Inflammatory macrophage treated with lipopolysaccharide for 4 hours (primary cell): ENCODE results near the gene ST6GALNAC5.

Source experiments
- DNase-seq: peaks from one replicate; pipeline ENCODE4 v3.0.0-alpha.2; 2020

The ST6GALNAC5 gene

DNA sequence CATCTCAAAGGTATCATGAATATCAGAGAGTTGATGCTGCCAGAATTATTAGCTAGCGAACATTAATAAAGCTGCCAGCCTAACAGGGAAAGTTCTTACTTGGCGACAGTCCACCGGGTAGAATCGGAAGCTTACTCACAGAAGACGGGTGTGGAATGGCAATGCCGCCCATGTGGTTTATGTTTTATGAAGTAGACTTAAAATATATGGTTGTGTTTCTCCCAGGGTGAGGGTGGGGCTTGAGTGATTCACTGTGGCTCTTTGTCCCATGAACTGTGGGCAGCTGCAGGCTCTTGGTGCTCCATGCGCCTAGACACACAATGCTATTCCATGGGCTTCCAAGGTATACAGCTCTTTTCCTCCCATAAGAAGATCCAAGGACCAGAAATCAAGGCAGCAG lies 189.2 kb downstream of the ST6GALNAC5 start:
- no peak for DNase-seq

DNA sequence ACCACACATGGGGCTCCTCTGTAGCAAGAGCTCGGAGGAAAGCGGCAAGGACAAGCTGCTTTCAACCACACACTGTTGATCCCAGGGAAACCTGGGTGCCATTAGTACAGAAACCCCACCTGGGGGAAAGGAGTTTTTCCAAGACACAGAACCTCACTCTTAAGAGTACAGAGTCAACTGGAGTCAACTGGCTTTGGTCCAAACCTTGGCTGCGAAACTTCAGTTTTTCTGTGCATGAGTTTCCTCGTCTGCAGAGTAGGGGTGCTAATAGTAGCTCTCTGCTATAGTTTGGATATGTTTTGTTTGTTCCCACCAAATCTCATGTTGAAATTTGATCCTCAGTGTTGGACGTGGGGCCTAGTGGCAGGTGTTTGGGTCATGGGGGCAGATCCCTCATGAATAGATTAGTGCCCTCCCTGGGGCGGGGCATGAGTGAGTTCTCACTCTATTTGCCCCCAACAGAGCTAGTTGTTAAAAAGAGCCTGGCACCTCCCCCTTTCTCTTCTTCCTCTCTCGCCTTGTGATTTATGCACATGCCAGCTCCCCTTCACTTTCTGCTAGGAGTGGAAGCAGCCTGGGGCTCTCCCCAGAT lies 190.8 kb downstream of the ST6GALNAC5 start:
- DNase-seq, result no peak

DNA sequence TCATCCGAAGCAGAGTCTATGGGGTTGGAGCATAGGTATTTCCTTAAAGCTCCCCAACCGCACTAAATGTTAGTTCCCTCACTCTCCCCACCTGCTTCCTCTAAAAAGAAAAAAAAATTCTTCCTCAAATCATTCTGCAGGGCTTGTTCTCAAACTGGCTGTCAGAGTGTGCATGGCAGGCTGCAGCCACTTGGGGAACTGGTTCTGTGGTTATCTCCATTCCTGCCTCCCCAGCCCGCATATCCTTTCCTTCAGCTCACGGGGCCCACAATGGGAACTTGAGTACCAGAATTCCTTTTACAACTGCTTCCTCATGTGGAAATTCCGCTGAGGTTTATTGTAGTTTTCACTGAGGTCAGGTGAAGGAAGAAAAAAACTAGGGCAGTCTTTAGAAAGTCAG lies 192.7 kb downstream of the ST6GALNAC5 start:
- DNase-seq, result no peak

DNA sequence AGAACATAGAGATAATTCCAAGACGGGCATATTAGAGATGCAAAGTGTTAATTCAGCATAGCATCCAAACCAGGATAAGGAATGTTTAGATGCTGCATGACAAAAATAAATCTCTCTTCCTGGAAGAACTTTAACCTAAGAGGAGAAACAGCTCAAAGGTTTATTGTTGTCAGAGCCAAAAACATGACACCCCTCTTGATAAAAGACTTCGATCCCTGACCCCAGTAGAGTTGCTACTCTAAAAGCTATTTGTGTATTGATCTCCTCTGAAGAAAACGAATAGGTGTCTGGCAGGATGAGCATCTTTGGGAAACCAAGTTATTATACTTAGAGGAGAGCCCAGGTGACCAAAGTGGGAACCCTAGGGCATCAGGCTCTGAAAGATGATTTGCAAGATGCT lies 193.9 kb downstream of the ST6GALNAC5 start:
- DNase-seq, result no peak

DNA sequence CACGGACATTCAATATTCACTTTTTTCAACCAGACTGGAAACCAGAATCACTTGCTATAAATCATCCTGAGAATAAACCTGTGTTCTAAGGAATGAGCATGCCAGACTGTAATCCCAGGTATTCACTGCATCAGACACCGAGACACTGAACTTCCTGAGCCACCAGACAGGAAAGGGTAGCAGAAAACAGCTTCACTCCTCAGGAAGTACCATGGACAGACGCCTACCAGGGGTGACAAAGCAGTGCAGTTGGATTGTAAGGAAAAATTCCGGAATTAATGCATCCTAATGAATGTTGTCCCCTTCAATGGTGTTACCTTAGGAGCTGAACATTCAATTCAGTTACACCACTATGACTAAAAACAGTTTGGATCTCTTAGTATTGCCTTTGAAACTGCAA lies 195.8 kb downstream of the ST6GALNAC5 start:
- no peak for DNase-seq

DNA sequence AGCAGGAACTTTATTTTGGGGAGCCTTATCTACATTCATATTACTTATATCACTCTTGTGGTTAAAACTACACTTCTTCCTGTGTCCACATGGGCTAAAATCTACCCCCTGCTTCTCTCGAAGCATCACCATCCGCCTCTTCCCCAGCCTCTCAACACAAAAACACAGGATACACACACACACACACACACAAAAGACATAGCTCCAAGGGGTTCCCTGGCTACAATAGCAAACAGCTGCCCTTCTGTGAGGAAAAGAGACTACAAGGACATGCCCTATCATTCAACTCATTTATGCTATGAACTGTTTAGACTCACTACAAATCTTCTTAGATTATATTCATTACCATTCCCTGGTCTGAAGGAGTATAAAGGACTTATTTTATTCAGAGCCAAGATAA lies 197.0 kb downstream of the ST6GALNAC5 start:
- no peak for DNase-seq

DNA sequence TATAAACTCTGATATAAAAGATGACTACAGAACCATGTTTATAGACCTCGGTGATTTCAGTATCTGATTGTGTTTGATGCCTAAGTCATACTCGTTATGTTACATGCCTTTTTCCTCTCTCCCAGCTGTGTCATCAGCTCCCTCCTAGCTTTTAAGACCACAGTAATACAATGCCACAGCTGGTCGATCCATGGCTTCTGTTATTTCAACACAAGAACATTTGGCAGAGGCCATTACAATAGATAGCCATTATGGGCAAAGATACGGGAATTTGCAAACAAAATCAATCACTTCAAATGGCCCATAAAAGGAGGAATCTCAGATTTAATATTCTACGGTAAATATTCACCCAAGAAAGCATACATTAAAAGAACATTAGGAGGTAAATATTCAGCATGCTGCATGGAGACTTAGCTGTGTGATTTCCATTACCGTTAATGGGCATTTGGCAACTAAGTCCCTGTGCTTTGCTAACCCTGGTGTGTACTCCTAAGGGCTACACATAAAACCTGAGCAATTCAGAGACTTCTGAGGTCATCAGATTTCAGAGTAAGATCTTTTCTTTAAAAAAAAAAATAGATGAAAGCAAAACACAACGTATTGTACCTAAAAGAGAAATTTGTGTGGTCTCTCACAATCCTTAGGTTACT lies 198.5 kb downstream of the ST6GALNAC5 start:
- no peak for DNase-seq

DNA sequence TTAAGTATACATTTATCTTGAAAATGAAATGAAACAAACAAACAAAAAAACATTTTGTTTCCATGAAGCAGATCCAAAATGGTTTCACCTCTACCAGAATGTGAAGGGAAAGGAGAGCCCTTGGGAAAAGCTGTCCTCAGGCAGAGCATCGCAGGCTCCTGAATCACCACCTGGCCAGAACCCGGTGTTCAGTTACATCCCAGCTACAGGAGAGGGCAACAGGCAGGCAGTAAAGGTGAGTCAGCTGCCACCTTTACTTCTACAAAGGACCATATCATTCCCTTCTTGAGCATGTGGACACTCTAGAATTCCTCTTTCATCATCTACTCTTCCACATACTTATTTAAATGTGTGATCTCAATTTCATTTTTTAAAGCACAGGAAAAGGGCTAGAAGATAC lies 200.7 kb downstream of the ST6GALNAC5 start:
- no peak for DNase-seq

DNA sequence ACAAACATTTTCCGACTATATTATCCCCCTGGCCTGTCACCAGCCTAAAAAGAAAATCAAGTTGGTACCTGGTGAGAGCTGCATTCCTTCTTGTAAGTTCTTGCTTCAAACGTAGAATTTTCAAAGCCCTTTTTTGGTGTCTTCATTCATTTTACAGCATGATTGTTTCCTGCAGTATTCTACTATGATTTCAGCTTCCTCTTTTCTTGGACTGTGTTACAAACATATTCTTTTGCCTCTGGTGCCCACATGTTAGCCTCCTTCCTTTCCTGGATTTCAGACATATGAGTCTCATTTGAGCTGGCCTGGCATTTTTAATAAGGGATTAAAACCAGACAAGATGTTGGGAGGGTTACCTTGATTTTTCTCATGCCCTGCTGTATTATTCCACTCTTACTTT lies 209.5 kb downstream of the ST6GALNAC5 start:
- DNase-seq, result no peak

DNA sequence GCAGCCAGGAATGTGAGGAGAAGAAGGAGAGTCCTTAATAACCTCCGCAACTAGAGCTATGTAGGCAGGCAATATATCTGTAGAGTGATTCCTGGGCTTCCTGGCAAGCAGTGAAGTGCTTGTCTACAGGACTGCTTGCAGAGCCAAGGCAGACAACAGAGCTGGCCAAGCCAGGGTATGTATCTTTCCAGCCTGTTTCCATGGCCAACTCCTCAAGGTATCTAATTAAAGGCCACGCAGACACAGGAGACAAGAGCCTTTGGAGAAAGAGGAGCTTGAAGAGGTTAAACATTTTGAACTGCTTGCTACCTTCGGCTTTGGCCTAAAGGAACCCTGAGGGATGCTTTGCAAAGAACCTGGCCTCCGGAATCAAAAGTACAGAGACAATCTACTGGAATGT lies 214.6 kb downstream of the ST6GALNAC5 start:
- no peak for DNase-seq

DNA sequence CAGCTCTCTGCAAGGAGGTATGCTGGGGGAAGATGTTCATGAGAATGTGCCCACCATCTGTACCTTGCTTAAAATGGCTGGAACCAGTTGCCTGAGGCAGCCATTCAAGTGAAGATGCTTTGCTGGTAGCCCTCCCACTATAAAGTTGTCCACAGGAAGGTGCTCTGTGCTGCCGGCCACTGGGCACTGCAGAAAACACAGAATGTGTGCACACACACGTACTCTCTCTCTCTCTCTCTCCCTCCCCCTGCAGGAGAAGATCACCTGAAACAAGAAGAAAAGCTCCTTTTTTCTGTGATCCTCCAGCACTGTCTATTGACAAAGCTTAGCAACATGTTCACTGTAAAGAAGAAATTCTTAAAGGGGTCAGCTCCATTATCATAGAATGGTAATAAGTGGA lies 217.2 kb downstream of the ST6GALNAC5 start:
- DNase-seq, result no peak

DNA sequence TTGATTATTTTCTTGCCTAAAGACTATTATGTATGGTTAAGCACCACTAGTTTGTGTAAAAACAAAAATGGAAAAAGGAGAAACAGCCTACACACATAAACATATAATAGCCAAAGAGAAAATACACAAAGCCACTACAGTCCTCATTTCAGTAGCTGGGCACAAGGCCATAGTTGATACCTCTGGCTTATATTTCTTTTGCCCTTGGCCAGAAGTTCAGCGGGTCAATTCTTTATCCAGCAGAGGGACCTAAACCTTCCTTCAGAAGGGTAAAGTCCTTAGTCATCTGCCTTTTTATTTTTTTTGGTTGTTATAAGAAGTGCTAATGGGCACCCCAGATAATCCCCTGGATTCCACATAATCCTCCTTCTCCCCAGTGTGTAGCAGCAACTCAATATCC lies 217.8 kb downstream of the ST6GALNAC5 start:
- no peak for DNase-seq

DNA sequence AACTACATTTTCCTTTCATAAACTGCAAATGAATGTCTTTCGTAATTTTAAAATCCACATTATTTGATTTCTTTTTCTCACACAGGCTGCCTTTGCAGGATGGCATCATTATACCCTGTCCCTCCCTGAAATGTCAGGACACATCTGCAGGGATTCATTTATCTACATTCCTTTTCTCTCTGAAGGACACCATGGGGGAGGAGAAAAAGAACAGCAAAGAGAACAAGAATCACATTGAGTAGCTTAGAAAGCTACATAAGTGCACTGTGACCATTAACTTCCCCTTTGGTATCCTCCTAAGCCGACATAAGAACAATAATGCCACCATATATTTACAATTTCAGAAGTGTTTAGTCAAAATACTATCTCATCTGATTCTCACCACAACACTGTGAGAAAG lies 222.5 kb downstream of the ST6GALNAC5 start:
- no peak for DNase-seq

DNA sequence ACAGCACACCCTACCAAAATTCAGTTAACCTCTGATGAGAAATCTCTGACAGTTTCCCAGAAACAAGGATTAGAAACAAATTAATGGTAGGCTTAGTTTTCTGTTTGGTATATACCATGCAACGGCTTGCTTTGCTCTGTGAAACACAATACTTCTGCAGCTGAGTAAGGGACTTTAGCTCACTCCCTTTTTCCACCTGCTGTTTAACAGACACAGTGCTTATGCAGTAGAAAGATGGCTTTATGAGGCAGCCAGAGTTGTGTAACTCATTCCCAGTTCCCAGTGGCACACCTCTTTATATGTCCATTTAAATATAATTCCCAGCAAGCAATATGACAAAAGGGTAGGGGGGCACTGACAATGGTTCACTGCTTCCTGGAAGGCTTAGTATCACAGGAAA lies 228.0 kb downstream of the ST6GALNAC5 start:
- DNase-seq, result no peak

DNA sequence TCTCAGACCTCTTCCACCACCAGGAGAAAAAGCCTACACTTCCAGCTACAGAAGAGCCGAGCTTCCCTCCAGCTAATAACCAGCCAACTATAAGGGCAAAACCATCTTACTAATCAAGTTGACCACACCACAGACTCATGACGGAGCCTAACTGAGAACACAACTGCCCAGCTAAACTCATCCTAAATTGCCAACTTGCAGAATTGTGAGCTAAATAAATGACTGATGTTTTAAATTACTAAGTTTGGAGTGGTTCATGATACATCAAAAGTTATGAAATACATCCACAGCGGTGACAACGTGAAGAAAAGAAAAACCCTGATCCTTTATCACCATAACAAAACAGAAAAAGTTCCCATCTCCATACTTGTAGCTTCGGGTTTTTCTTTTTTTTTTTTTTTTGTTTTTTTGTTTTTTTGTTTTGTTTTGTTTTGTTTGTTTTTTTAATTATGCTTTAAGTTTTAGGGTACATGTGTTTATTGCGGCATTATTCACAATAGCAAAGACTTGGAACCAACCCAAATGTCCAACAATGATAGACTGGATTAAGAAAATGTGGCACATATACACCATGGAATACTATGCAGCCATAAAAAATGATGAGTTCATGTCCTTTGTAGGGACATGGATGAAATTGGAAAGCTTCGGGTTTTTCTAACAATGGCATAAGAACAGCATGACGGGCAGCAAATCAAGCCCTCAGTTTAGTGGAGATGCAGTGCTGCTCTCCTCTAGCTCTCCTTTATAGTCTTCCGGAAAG lies 229.4 kb downstream of the ST6GALNAC5 start:
- DNase-seq, result no peak

DNA sequence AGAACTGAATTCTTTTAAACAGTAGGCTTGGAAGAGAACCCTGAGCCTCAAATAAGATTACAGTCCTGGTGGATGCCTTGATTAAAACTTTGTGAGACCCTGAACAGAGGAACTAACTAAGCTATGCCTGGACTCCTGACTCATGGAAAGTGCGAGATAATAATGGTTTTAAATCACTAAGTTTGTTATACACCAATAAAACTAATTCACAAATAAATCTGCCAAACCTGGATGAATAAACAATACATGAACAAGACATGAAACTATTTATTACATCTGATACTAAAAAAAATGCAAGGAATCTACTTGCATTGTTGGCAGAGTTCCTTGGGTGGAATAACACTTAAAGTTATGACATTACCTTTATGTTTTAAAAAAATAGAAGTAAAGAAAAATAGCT lies 233.6 kb downstream of the ST6GALNAC5 start:
- DNase-seq, result no peak

DNA sequence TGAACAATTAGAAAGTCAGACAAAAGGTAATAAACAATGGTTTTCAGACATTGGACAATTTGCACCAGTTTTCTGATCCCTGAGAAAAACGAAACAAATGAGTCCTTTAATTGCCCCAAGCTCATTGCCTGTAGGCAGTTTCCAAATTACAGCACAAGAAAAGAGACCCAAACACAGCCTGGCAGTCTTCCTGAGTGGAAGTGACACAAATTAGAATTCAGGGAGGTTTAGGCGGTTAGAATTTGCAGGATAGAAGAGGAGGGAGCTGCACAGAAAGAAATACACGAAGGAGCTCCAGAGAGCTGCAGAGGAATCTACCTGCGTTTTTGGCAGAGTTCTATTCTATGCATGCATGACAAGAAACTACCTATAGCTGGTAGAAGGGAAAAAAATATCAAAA lies 236.2 kb downstream of the ST6GALNAC5 start:
- DNase-seq, result no peak

DNA sequence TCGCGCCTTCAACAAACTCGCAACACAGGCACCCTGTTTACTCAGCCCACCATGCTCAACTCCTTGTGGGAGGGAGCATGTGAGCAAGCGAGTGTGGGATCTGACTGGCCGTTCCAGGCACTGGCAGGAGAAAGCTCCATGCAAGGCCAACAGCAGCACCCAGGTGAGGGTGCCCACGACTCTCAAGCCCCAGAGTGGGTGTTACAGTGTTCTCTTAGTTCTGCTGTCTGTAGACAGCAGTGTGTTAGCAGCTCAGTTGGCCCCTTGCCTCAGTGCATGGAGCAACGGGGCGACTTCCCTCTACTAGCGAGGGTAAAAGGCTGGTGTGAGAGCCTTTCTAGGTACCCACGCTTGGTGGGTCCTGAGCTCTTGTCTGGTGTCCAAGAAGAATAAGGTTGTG lies 237.4 kb downstream of the ST6GALNAC5 start:
- DNase-seq, result no peak
